HG03280 (cell line): ENCODE measurements around the gene ZBTB47.

ENCODE experiments used
- ATAC-seq: cut with Tn5 transposase; IDR thresholded peaks from one replicate; pipeline ENCODE4 v1.9.1; 2021; ENCODE audit warnings: mild to moderate bottlenecking, moderate library complexity; ENCODE audit not compliant: unreplicated experiment

The ZBTB47 gene

DNA sequence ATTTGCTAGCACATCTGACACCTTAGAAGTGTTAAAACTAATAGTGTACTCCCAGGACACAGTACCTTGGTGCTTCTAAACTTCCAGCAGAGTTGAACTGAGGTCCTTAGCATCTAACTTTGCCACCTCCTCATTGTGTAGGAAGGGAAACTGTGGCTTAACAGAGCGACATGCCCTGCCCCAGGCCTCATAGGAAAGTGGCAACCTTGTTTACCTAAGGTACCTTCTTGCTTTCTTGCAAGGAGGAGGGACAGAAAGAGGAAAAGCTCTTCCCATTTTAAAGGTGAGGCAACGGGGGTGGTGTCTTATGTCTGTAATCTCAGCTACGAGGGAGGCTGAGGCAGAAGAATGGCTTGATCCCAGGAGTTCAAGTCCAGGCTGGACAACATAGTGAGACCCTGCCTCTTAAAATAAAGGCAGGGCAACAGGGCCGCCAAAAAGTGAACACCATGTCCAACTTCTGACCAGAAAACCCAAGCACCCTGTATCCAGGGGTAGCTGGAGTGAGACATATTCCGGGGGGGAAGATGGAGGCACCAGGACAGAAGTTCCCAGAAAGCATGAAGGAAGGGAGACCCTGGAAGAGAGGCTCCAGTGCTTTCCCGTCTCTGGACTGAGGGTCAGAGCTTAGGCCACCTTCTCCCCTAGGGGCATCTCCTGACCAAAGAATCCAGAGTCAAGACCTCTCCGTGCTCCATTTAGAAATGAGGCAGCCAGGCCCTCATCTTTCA is 31.3 kb downstream of the ZBTB47 start:
- no peak for ATAC-seq

DNA sequence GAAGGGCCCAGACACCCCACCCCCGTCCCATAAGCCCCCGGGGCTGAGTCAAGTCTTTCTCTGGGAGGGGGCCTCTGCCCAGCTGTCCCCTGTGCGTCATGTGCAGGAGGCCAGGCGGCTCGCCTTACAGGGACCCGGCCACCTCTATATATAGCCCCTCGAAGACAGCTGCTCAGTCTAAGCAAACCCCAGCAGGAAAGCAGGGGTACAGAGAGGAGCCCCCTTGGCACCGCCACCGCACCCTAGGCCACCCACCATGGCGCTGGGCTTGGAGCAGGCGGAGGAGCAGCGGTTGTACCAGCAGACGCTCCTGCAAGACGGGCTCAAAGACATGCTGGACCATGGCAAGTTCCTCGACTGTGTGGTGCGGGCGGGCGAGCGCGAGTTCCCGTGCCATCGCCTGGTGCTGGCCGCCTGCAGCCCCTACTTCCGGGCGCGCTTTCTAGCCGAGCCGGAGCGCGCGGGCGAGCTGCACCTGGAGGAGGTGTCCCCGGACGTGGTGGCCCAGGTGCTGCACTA is 31.9 kb downstream of the ZBTB47 start, which contains the start of gene KLHL40:
TSS of gene KLHL40 (plus strand) at position 175 of the 519 bp plus-strand sequence. CDS start at position 257, 82 bp downstream.
- ATAC-seq, result no peak

GRCh38 chr3:42685891-42686820 is 32.7 kb downstream of the ZBTB47 start:
- no peak for ATAC-seq

DNA sequence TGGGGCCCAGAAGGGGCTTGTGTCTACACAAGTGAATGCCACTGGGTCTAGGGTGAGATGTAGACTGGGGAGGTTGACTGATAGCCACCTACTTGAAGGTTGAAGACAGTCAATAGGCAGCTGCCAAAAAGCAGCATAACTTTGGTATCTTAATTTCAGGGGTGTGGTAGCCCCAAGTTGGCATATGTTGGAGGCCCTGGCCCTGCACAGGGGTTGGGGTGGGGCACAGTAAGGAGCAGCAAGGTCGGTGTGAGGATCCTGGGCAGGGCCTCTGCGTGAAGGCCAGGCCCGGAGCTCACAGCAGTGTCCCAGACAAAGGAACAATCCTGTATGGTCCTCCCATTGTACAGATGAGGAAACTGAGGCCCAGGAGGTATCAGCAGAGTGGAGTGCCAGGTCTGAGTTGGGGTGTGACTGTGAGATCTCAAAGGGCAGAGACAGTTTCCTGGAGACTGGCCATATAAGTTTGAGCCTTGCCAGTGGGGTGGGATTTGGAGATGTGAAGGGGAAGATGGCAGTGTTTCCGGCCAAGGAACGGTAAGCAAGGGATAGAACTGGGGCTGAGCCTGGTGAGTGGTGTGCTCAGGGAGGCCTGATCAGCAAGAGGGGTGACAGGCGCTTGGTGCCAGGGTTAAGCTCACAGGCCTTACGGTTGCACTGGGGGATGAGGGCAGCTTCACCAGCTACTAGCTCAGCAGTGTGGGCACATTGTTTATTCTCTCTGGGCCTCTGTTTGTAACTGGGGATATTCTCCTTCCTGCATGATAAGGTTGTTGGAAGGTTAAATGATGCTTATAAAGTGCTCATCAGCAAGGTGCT is 33.5 kb downstream of the ZBTB47 start:
- no peak for ATAC-seq

DNA sequence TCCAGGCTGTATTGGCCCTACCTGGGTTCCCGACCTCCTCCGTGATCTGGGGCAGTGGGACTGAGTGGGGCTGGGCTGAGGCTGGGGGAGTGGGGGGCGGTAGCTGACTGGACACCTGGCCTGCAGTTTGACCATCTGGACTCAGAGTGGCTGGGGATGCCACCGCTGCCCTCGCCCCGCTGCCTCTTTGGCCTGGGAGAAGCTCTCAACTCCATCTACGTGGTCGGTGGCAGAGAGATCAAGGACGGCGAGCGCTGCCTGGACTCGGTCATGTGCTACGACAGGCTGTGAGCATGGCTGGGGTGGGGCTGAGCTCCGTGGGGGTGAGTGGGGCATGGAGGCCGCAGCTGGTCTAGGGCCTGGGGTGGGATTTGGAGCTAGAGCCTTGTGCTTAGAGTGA is 34.5 kb downstream of the ZBTB47 start:
- ATAC-seq, result no peak

DNA sequence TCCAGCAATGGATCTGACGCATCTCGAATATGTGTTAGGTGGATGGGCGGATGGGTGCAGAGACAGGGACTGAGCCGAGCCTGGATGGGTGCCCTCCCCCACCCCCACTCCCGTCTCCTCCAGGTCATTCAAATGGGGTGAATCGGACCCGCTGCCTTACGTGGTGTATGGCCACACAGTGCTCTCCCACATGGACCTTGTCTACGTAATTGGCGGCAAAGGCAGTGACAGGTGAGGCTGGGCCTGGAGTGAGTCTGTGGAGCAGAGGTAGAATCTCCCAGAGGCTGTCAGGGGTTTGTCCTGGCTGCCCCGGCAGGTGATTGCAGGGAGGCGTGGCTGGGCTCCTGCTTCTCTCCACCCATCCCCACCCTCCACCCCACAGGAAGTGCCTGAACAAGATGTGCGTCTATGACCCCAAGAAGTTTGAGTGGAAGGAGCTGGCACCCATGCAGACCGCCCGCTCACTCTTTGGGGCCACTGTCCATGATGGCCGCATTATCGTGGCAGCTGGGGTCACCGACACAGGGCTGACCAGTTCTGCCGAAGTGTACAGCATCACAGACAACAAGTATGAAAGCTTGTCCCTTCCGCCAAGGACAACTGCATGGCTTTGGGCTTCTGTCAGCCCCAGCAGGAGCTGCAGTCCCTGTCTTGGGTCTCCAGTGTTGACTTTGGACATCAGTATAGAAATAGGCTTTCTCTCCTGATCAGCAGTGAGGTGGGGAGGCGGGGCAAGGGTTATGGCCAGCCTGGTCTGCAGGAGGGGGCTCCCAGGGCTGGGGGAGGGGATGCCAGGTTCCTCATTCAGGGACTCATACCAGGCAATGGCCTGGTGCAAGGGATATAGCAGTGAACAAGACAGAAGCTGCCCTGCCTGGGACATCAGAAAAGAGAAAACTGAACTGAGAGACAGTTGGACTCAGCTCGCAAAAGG is 35.3 kb downstream of the ZBTB47 start:
- ATAC-seq, result no peak

- ATAC-seq, result no peak
Measured at GRCh38 chr3:42689421-42690014, 36.0 kb downstream of the ZBTB47 start.

- no peak for ATAC-seq
Measured at GRCh38 chr3:42690191-42690590, 36.7 kb downstream of the ZBTB47 start.

DNA sequence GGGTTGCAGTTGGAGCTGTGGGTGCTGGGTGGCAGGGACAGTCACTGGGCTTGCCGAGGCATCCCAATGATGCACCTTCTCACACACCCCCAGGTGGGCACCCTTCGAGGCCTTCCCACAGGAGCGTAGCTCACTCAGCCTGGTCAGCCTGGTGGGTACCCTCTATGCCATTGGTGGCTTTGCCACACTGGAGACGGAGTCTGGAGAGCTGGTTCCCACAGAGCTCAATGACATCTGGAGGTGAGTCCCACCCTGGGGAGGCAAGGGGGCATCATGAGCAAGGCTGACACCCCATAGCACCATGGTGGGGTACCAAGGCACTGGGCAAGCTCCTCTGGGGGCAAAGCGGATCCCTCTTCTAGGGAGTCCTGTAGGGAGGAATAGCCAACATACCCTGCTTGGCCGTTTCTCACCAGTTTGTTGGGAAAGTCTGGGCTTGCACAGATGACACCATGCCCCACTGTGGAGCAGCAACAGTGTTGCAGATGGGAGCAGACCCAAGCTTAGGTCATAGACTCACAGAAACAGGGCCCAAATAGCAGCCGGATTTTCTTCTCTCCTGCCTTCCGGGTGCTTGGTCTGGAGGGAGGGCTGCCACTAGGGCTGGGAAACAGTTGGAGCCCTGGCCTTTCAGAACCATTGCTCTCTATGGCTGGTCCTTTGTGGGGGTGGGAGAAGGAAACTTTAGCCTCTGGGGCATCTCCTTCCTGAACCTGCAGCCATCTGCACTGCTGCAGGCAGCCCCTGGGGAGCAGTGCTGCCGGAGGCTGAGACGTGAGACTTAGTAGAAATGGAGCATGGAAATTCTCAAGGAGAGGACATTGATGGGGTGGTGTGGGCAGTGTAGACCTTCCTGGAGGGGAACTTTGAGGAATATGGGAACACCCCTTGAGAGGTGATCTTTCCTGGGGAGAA is 37.5 kb downstream of the ZBTB47 start:
- no peak for ATAC-seq

GRCh38 chr3:42691816-42692666 is 38.5 kb downstream of the ZBTB47 start:
- no peak for ATAC-seq

DNA sequence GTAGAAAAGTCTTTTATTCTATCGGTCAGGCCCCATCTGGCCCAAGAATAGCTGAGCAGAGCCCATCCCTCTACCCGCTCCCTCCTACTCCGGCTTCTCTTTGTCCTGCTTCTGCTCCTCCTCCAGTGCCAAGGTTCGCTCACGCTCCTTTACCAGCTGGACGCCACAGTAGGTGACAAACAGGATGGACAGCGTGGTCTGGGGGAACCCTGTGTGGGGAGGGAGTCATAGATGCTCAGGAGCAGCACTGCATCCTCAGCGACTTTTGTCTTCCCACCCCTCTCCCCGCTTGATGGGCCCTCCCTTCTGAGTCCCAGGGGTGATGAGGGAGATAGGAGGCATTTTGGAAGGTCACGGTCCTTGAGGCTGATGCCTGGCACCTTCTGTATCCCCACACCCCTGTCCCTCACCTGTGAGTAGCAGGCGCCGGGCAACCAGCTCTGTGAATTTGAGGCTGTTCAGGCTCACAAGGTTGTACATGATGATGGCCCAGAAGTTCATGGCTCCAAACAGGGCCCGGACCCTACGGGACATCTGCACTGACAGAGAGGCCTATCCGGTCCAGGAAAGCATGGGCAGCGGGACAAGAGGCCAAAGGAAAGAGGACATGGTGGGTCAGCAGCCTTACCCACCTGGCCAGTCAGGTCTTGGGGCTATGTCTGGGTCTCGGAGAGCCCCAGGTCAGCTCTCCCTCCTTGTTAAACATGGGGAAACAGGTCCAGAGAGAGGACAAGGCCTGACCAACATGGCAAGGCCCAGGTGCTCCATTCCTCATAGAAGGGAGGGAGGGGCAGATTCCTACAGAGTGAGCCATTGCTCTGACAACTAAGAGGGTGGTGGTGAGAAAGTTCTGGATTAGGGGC is 39.4 kb downstream of the ZBTB47 start:
- ATAC-seq, result no peak

GRCh38 chr3:42693530-42693930 is 40.0 kb downstream of the ZBTB47 start:
- ATAC-seq, result no peak

DNA sequence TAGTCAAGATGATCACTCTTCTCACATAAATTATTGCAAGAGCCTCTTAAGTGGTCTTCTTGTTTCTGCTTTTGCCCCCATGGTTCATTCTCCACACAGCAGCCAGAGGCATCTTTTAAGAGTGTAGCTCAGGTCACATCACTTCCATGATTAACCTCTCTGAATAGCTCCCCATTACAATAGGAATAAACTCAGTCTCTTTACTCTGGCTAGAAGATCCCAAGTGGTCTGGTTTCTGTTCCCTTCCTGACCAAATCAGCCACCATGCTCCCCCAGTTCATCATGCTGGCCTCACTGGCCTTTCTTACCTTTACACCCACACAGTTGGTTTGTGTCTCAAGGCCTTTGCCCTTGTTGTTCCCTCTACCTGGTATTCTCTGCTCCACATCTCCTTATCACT is 40.9 kb downstream of the ZBTB47 start:
- ATAC-seq, result no peak

DNA sequence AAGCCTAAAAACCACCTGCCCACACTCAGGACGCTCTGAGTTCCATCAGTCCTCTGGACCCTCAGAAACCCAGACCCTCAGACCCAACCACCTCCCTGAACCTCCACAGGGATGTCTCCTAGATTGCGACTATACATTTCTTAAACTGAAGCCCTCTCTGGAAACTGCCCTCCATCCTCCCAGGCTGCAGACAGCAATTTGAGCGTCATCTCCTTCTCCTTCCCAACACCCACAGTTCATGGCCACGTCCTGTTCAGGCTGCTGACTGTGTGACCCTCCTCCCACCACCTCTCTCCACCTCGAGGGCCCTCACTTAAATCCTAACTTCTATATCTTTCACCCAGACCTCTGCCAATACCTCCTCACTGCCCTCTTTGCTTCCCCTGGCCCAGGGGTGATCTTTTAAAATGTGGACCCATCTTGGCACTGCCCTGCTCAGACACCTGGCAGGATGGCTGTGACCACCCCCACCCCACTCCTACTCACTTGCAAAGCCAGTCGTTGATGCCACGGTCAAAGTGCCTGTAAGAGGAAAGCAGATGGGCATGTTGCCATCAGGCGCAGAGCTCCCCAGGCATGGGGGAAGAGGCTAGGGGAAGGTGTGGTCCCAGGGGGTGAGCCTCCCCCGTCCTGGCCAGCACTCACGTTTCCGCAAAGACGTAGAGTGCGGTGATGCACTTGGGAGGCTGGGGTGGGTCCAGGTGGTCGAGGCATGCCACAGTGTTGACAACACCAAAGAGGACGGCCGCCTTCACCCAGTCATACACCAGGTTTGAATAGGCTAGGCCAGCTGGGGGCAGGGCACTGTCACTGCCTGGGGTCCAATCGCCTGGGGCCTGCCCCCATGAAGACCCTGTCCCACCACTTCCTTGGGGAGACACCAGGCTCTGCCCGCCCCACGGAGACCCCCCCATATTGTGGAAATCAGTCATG is 43.1 kb downstream of the ZBTB47 start:
- no peak for ATAC-seq

- no peak for ATAC-seq
Measured at GRCh38 chr3:42697289-42698051, 44.0 kb downstream of the ZBTB47 start.
